Fibroblast of lung (primary cell): ENCODE results near the gene SLITRK3. TPM values are rescaled to one million over a fixed set of nuclear protein-coding genes. Genes with fewer than 3 reads are reported as not detected.
A peak's percentile ranks its signal among the peaks of the same experiment; 100 is the strongest.

ENCODE experiments used
- DNase-seq, 2 donors: peaks; one replicate each; pipeline versions ENCODE4 v3.0.0 to v3.0.0-alpha.2; 2010; ENCODE audit warnings: low read depth in 2 of 2
- H2AFZ ChIP-seq: 2 replicates; pipeline ENCODE4 v1.5.1; 2012; ENCODE audit warnings: low read length, control low read depth, inconsistent platforms
- H3K27ac ChIP-seq: 2 replicates; pipeline ENCODE4 v1.5.1; 2011; ENCODE audit warnings: low read length, control low read depth; ENCODE audit not compliant: insufficient read depth
- H3K27me3 ChIP-seq: 2 replicates; pipeline ENCODE4 v1.5.1; 2011; ENCODE audit warnings: mild to moderate bottlenecking, low read length; ENCODE audit not compliant: control insufficient read depth, insufficient read depth
- H3K36me3 ChIP-seq: 2 replicates; pipeline ENCODE4 v1.5.1; 2011; ENCODE audit warnings: low read length; ENCODE audit not compliant: control insufficient read depth, insufficient read depth
- H3K4me1 ChIP-seq: 2 replicates; pipeline ENCODE4 v1.5.1; 2011; ENCODE audit warnings: low read length; ENCODE audit not compliant: control insufficient read depth, insufficient read depth; ENCODE audit errors: extremely low read depth
- H3K4me2 ChIP-seq: 2 replicates; pipeline ENCODE4 v1.5.1; 2011; ENCODE audit warnings: low read length, control low read depth; ENCODE audit not compliant: insufficient read depth; ENCODE audit errors: extremely low read depth
- H3K4me3 ChIP-seq, 4 experiments: fragments of 200-600 bp in 1 of 4; sonication (generic) in 1 of 4; replicated peaks in 1 of 4; 2 replicates each; pipeline ENCODE4 v1.5.1; 2011 to 2016; ENCODE audit warnings: low read length in 4 of 4, low read depth in 3 of 4, mild to moderate bottlenecking in 3 of 4, control low read depth in 2 of 4, inconsistent platforms in 1 of 4, mixed read lengths in 1 of 4; ENCODE audit not compliant: insufficient read depth in 1 of 4; ENCODE audit errors: control extremely low read depth in 1 of 4
- H3K79me2 ChIP-seq: 2 replicates; pipeline ENCODE4 v1.5.1; 2012; ENCODE audit warnings: mild to moderate bottlenecking, low read length, inconsistent platforms; ENCODE audit not compliant: control insufficient read depth, insufficient read depth
- H3K9ac ChIP-seq: 2 replicates; pipeline ENCODE4 v1.5.1; 2011; ENCODE audit warnings: mild to moderate bottlenecking, low read length, control low read depth; ENCODE audit not compliant: insufficient read depth
- H3K9me3 ChIP-seq: 2 replicates; pipeline ENCODE4 v1.5.1; 2012; ENCODE audit warnings: low read depth, low read length; ENCODE audit not compliant: control insufficient read depth, insufficient read depth
- H4K20me1 ChIP-seq: 2 replicates; pipeline ENCODE4 v1.5.1; 2011; ENCODE audit warnings: low read length; ENCODE audit not compliant: control insufficient read depth, insufficient read depth; ENCODE audit errors: extremely low read depth
- EZH2 ChIP-seq: IDR thresholded peaks from 2 replicates; pipeline ENCODE4 v1.5.1; 2012; ENCODE audit warnings: low read length, control low read depth, mild to moderate bottlenecking; ENCODE audit errors: missing control alignments
- polyA plus RNA-seq, 2 donors: library from polyadenylated mRNA; depleted of rRNA in 1 of 2; stranded (reverse) in 1 of 2; unstranded in 1 of 2; fragments of >200 nt; gene quantifications; 2 replicates each; pipeline ENCODE4 v1.2.1, GENCODE V29; 2011 to 2012; ENCODE audit warnings: missing spikeins in 1 of 2
- total RNA-seq: library from RNA; depleted of rRNA; stranded (reverse); fragments of >200 nt; gene quantifications from 2 replicates; pipeline ENCODE4 v1.2.1, GENCODE V29; 2014
- TF ChIP-seq, protein P1 (sequence below), 2 donors: IDR thresholded peaks in 1 of 2; conservative IDR thresholded peaks in 1 of 2; 1 replicate in 1 of 2; 2 replicates in 1 of 2; pipeline ENCODE4 v1.5.1; 2011 to 2012; ENCODE audit warnings: low read length in 2 of 2, control low read depth in 1 of 2, inconsistent platforms in 1 of 2, low read depth in 1 of 2, mild to moderate bottlenecking in 1 of 2

Gene SLITRK3
- total and polyA plus RNA-seq, 2 donors (not counting 1 experiment from before 2014, with no cell fraction given), result under 0.01 TPM; not detected in 1

DNA sequence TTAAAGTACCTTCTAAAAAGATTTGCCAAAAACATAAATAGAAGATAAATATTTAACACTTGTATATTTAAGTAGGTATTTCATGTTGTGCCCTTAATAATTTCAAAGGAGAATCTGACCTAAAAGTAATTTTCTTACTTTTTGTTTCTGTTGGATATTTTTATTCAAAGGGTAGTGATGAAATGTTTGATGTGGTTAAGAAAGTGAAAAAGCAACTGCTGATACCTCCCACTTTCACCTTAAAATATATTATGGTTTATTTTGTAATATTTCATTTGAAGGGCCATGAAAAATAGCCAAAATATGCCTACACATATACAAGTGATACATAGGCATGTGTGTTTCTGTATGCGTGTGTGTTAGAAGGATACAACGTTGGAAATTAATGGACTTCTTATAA lies 5.8 kb upstream of the SLITRK3 start:
- Histone ChIP-seq H3K9ac (no peak overlapping the region), H3K4me3 (no peak overlapping the region), H3K27me3 (no peaks in the 10 kb centered on the region), H3K27ac (no peak overlapping the region), H3K79me2 (no peaks in the 10 kb centered on the region), H4K20me1 (no peaks in the 10 kb centered on the region), H3K36me3 (no peaks in the 10 kb centered on the region), H2AFZ (no peak overlapping the region), H3K9me3 (no peaks in the 10 kb centered on the region), H3K4me2 (no peak overlapping the region), H3K4me1 (no peaks in the 10 kb centered on the region)
- TF ChIP-seq EZH2, result no peak
- TF ChIP-seq, protein P1, sequence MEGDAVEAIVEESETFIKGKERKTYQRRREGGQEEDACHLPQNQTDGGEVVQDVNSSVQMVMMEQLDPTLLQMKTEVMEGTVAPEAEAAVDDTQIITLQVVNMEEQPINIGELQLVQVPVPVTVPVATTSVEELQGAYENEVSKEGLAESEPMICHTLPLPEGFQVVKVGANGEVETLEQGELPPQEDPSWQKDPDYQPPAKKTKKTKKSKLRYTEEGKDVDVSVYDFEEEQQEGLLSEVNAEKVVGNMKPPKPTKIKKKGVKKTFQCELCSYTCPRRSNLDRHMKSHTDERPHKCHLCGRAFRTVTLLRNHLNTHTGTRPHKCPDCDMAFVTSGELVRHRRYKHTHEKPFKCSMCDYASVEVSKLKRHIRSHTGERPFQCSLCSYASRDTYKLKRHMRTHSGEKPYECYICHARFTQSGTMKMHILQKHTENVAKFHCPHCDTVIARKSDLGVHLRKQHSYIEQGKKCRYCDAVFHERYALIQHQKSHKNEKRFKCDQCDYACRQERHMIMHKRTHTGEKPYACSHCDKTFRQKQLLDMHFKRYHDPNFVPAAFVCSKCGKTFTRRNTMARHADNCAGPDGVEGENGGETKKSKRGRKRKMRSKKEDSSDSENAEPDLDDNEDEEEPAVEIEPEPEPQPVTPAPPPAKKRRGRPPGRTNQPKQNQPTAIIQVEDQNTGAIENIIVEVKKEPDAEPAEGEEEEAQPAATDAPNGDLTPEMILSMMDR (conservative IDR thresholded peaks at IDR 0.05 in 1 of 2, IDR thresholded peaks at IDR 0.05 in 1 of 2; ENCODE audit: low read depth in 1 of 2, low read length in 2 of 2), result no peak
- DNase-seq, result no peak

DNA sequence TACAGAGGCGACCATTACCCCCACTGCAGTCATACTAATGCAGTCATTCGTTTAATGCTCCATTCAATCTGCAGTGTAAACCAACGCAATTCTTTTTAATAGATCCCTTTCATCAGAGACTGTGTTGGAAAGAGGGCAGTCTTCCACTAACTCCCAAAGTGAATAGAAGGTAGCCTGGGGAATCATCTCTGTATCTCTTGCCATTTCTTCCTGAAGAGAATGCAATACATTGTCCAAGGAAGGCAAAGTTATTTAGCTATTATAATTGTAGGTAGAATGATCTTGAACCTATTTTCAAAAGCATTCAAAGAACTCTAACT lies 1.3 kb upstream of the SLITRK3 start:
- H3K9me3 ChIP-seq, result no peaks in the 10 kb centered on the region
- H3K36me3 ChIP-seq, result no peaks in the 10 kb centered on the region
- no peak for TF ChIP-seq EZH2
- TF ChIP-seq, protein P1 (conservative IDR thresholded peaks at IDR 0.05 in 1 of 2, IDR thresholded peaks at IDR 0.05 in 1 of 2; ENCODE audit: low read depth in 1 of 2, low read length in 2 of 2), result no peak
- H3K27me3 ChIP-seq, result peaks cover 30% of the 10 kb centered on the region
- H3K9ac ChIP-seq, result no peak overlapping the region
- no peak overlapping the region for H3K27ac ChIP-seq
- DNase-seq, result no peak
- H3K4me2 ChIP-seq, result no peak overlapping the region
- no peaks in the 10 kb centered on the region for H4K20me1 ChIP-seq
- H3K4me3 ChIP-seq, result peak overlapping the region in 2 of 4 experiments; percentile 41 to 59
- H2AFZ ChIP-seq, result no peak overlapping the region
- no peaks in the 10 kb centered on the region for H3K79me2 ChIP-seq
- no peaks in the 10 kb centered on the region for H3K4me1 ChIP-seq

DNA sequence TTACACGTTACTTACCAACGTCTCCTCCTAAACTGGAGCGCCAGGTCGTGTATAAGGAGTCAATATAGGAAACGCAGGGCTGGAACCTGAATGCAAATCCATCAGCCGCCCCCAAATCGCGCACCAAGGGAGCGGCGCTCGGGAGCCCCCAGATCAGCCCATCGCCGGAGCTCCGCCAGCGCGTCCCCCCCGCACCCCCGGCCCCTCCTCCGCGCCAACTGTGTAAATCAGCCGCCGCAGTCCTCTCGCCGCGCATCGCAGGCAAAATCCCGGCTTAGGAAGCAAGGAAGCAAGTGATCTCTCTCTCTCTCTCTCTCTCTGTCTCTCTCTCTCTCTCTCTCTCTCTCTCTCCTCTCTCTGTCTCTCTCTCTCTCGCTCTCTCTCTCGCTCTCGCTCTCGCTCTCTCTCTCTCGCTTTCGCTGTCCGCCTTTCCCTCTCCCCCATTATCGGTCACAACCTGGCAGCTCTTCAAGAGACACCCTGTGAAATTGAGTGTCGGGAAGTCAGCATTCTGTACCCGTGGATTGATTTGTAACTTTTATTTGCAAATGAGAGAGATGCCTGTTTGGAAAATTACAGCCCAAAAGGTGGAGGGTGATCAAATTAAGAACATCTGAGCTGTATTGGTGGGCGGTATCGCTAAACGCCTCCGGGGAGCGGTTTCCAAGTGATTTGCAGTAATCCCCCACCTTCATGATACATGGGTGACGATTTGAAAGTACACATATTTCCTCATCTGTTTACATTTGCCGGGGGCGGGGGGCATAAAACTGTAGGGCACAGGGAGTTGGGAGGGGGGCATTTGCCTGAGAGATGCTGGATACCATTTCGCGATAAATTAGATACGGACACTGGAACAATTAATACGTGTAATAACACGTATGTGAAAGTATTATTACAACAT lies 645 bp upstream of the SLITRK3 start:
- no peak overlapping the region for H3K9ac ChIP-seq
- DNase-seq, result peak; percentile 6 to 15
- no peak overlapping the region for H3K27ac ChIP-seq
- no peaks in the 10 kb centered on the region for H3K79me2 ChIP-seq
- peak overlapping the region; percentile 59 for H2AFZ ChIP-seq
- no peaks in the 10 kb centered on the region for H4K20me1 ChIP-seq
- peak overlapping the region; percentile 37 to 59 (median 42) for H3K4me3 ChIP-seq
- peak overlapping the region; percentile 82 for H3K4me2 ChIP-seq
- no peaks in the 10 kb centered on the region for H3K4me1 ChIP-seq
- no peaks in the 10 kb centered on the region for H3K9me3 ChIP-seq
- TF ChIP-seq EZH2, result peak; percentile 26
- TF ChIP-seq, protein P1 (conservative IDR thresholded peaks at IDR 0.05 in 1 of 2, IDR thresholded peaks at IDR 0.05 in 1 of 2; ENCODE audit: low read depth in 1 of 2, low read length in 2 of 2), result no peak
- no peaks in the 10 kb centered on the region for H3K36me3 ChIP-seq
- H3K27me3 ChIP-seq, result peaks cover 30% of the 10 kb centered on the region
